HepG2 (cell line): ENCODE results near the gene PEX10. TPM values are rescaled to one million over a fixed set of nuclear protein-coding genes. Genes with fewer than 3 reads are reported as not detected.

Source experiments
- ATAC-seq: fragments of 200-7000 bp; cut with Tn5 transposase; 3 replicates; pipeline ENCODE4 v1.9.1; 2020; ENCODE audit warnings: mild to moderate bottlenecking, moderate library complexity
- BruUV-seq: library from RNA; stranded (reverse); fragments of 400-500 nt; replicated peaks from 2 replicates; lab custom pipeline; 2021; lab: Mats Ljungman, UMichigan
- CTCF ChIA-PET: fragments of 300-600 bp; formaldehyde crosslinking; extraction: SDS; loops from one replicate; lab custom pipeline; 2021; ENCODE audit warnings: low total read pairs, inconsistent platforms, low intra/inter-chr PET ratio; lab: Yijun Ruan, JAX
- POLR2A ChIA-PET: fragments of 350-600 bp; sonication (Branson Sonifier 250); formaldehyde crosslinking; loops from one replicate; lab custom pipeline; 2020; ENCODE audit warnings: antibody characterized with exemption, inconsistent platforms; lab: Yijun Ruan, JAX
- DNase-seq: peaks from one replicate; pipeline ENCODE4 v3.0.0-alpha.2; 2015; ENCODE audit warnings: low spot score
- FAIRE-seq: peaks from 3 replicates; lab custom pipeline; 2011; peaks lifted over from hg19 to GRCh38; lab: Jason Lieb, UNC
- H2AFZ ChIP-seq: one replicate; pipeline ENCODE4 v1.6.1; 2011; ENCODE audit warnings: low read length, inconsistent platforms
- H3K27ac ChIP-seq: fragments of 300-600 bp; 3 replicates; pipeline ENCODE4 v1.8.0; 2011; ENCODE audit warnings: mixed run types, mild to moderate bottlenecking, mixed read lengths, low read length, inconsistent platforms; ENCODE audit not compliant: insufficient read depth; ENCODE audit errors: extremely low read length
- H3K27me3 ChIP-seq, 2 experiments: fragments of 200-600 bp in 1 of 2; 2 replicates in 1 of 2; 3 replicates in 1 of 2; pipeline versions ENCODE4 v1.6.0 to v1.8.0; 2011; ENCODE audit warnings: low read length in 2 of 2, mild to moderate bottlenecking in 2 of 2, moderate library complexity in 2 of 2, inconsistent platforms in 1 of 2; ENCODE audit not compliant: insufficient read depth in 2 of 2, control insufficient read depth in 1 of 2
- H3K36me3 ChIP-seq, 2 experiments: fragments of 200-600 bp in 1 of 2; replicated peaks in 1 of 2; 2 replicates in 1 of 2; 3 replicates in 1 of 2; pipeline versions ENCODE4 v1.5.1 to v1.8.0; 2011; ENCODE audit warnings: low read length in 2 of 2, inconsistent platforms in 1 of 2; ENCODE audit not compliant: insufficient read depth in 2 of 2, control insufficient read depth in 1 of 2
- H3K4me1 ChIP-seq: 2 replicates; pipeline ENCODE4 v1.5.1; 2012; ENCODE audit warnings: low read length, inconsistent platforms; ENCODE audit not compliant: insufficient read depth
- H3K4me2 ChIP-seq: 2 replicates; pipeline ENCODE4 v1.6.0; 2011; ENCODE audit warnings: low read depth, low read length, inconsistent platforms
- H3K4me3 ChIP-seq, 3 experiments: fragments of 200-600 bp in 1 of 3; sonication (generic), shearing (Covaris generic) in 1 of 3; replicated peaks in 1 of 3; 2 replicates each; pipeline ENCODE4 v1.5.1; 2011 to 2016; ENCODE audit warnings: low read length in 3 of 3, inconsistent platforms in 2 of 3, low read depth in 2 of 3, mild to moderate bottlenecking in 2 of 3, control low read depth in 1 of 3, mixed read lengths in 1 of 3; ENCODE audit not compliant: insufficient read depth in 1 of 3
- H3K79me2 ChIP-seq: one replicate; pipeline ENCODE4 v1.6.1; 2011; ENCODE audit warnings: low read length, inconsistent platforms; ENCODE audit not compliant: insufficient read depth
- H3K9ac ChIP-seq: 2 replicates; pipeline ENCODE4 v1.6.0; 2011; ENCODE audit warnings: mild to moderate bottlenecking, low read depth, low read length, inconsistent platforms; ENCODE audit not compliant: insufficient read depth
- H3K9me3 ChIP-seq: 2 replicates; pipeline ENCODE4 v1.5.1; 2012; ENCODE audit warnings: mild to moderate bottlenecking, low read length
- H4K20me1 ChIP-seq: 2 replicates; pipeline ENCODE4 v1.6.0; 2011; ENCODE audit warnings: inconsistent platforms, mild to moderate bottlenecking, low read length, moderate library complexity; ENCODE audit not compliant: insufficient read depth
- AGO2 ChIP-seq: fragments of 200-400 bp; formaldehyde crosslinking; optimal IDR thresholded peaks from 2 replicates; pipeline ENCODE3; 2017; ENCODE audit warnings: mild to moderate bottlenecking, low read depth, low read length, moderate library complexity
- CBX5 ChIP-seq: sonication (generic); formaldehyde crosslinking; IDR thresholded peaks from 2 replicates; pipeline ENCODE4 v1.4.0; 2020; ENCODE audit warnings: missing genetic modification reagents, borderline replicate concordance
- POLR2AphosphoS5 ChIP-seq: IDR thresholded peaks from 2 replicates; pipeline ENCODE4 v1.6.1; 2012; ENCODE audit warnings: low read depth, low read length
- ZFP36 ChIP-seq: fragments of 150-350 bp; IDR thresholded peaks from 2 replicates; pipeline ENCODE4 v1.6.1; 2018; ENCODE audit warnings: borderline replicate concordance, low read length, low read depth; ENCODE audit not compliant: partially characterized antibody
- ZNF264 ChIP-seq: sonication (generic); formaldehyde crosslinking; IDR thresholded peaks from 2 replicates; pipeline ENCODE4 v1.4.0; 2020; ENCODE audit warnings: missing genetic modification reagents
- ZNF414 ChIP-seq: sonication (generic); formaldehyde crosslinking; IDR thresholded peaks from 2 replicates; pipeline ENCODE4 v1.5.0; 2020; ENCODE audit warnings: missing genetic modification reagents
- WGBS: methylation state at CpG from one replicate; pipeline ENCODE4 v1.1.6; 2017; ENCODE audit warnings: low lambda C conversion rate; 5-methylcytosine and 5-hydroxymethylcytosine counted together
- in situ Hi-C: cut with HindIII; loops from 2 replicates; pipeline ENCODE4 v1.10.0; 2017; ENCODE audit warnings: low pct_unique_long_range_greater_than_20kb; ENCODE audit not compliant: extremely low pct_ligation_motif_present
- intact Hi-C: fragments of 100-400 bp; cut with micrococcal nuclease; formaldehyde crosslinking; loops from one replicate; pipeline ENCODE4 v1.10.0; 2022; ENCODE audit not compliant: unreplicated experiment
- polyA plus RNA-seq, 8 experiments: library from polyadenylated mRNA; depleted of rRNA in 3 of 8; stranded (reverse) in 7 of 8; unstranded in 1 of 8; fragments of >200 nt; fragmentation: Illumina TruSeq in 4 of 8; extraction: Trizol in 4 of 8; gene quantifications; 2 replicates each; pipeline versions ENCODE4 v1.2.1 to v1.2.3, GENCODE V29; 2011 to 2016; ENCODE audit warnings: low read depth in 4 of 8, missing spikeins in 1 of 8, mixed read lengths in 1 of 8; ENCODE audit not compliant: insufficient read depth in 1 of 8
- total RNA-seq, 5 experiments: library from RNA; depleted of rRNA; stranded (reverse); fragments of >200 nt; fragmentation: Illumina TruSeq; extraction: Trizol; gene quantifications; 2 replicates each; pipeline ENCODE4 v1.2.3, GENCODE V29; 2016; ENCODE audit warnings: low read depth in 1 of 5

The PEX10 gene
- total and polyA plus RNA-seq, 2 of the 13 experiments (the other 11 are each of a cell fraction or from before 2014, with no cell fraction given), result 16.1 to 39.6 TPM

- no peak for ATAC-seq
Measured at GRCh38 chr1:2417833-2418225, 5.5 kb upstream of the PEX10 start.

GRCh38 chr1:2417083-2417832 lies 4.9 kb upstream of the PEX10 start:
- Histone ChIP-seq H3K36me3 (no peaks in the 10 kb centered on the region), H3K9me3 (no peaks in the 10 kb centered on the region), H3K79me2 (peaks cover 6% of the 10 kb centered on the region), H3K4me2 (no peak overlapping the region), H3K27me3 (peaks cover 9 to 54% of the 10 kb centered on the region in 2 experiments), H2AFZ (no peak overlapping the region), H3K4me1 (peaks cover 22% of the 10 kb centered on the region), H4K20me1 (no peaks in the 10 kb centered on the region), H3K27ac (no peak overlapping the region), H3K4me3 (no peak overlapping the region), H3K9ac (no peak overlapping the region)
- 32% methylated on average over 3 of the region's 13 CpGs for WGBS
- ChIA-PET POLR2A (no interaction called here), CTCF (no interaction called here)
- TF ChIP-seq ZFP36 (peak; percentile 39), AGO2 (peak; percentile 17), POLR2AphosphoS5 (no peak)
- intact Hi-C loops, result no loop called here
- ATAC-seq (no peak), FAIRE-seq (no peak), DNase-seq (no peak)
- in situ Hi-C loops, result no loop called here
- BruUV-seq, result no TSS peak

More at GRCh38 chr1:2417833-2418225, 5.5 kb upstream of the PEX10 start:
- ChIA-PET POLR2A (no interaction called here), CTCF (no interaction called here)
- peaks cover 6% of the 10 kb centered on the region for H3K79me2 ChIP-seq
- intact Hi-C loops, result no loop called here
- no peak overlapping the region for H3K4me2 ChIP-seq
- FAIRE-seq (no peak), DNase-seq (no peak)
- H3K27ac ChIP-seq, result no peak overlapping the region
- peak; percentile 23 for TF ChIP-seq AGO2
- TF ChIP-seq CBX5, result no peak
- no peak for TF ChIP-seq ZNF414 (CRISPR knock-in tag)
- TF ChIP-seq ZNF264 (CRISPR knock-in tag), result no peak
- H3K36me3 ChIP-seq, result no peaks in the 10 kb centered on the region
- H3K4me3 ChIP-seq, result no peak overlapping the region
- H3K4me1 ChIP-seq, result peaks cover 22% of the 10 kb centered on the region
- in situ Hi-C loops, result no loop called here
- H3K9ac ChIP-seq, result no peak overlapping the region
- 34% methylated on average over 8 of the region's 14 CpGs for WGBS
- no peak overlapping the region for H2AFZ ChIP-seq
- H3K9me3 ChIP-seq, result peaks cover under 1% of the 10 kb centered on the region
- BruUV-seq, result no TSS peak
- no peaks in the 10 kb centered on the region for H4K20me1 ChIP-seq
- peaks cover 9 to 54% of the 10 kb centered on the region in 2 experiments for H3K27me3 ChIP-seq
